EL (cell line): Measurements from ENCODE around the gene DHX15.

Source experiments
- DNase-seq: peaks from one replicate; pipeline ENCODE4 v3.0.0-alpha.2; 2016

The DHX15 gene

GRCh38 chr4:24584211-24584850, at the start of gene DHX15:
Gene DHX15, minus strand, starts transcription at chr4:24584554. Its CDS starts 161 bp downstream, at chr4:24584393.
- DNase-seq, result peak; percentile 97

GRCh38 chr4:24632011-24632410, 47.7 kb upstream of the DHX15 start:
- DNase-seq, result no peak

GRCh38 chr4:24630937-24631336, 46.6 kb upstream of the DHX15 start:
- DNase-seq, result no peak

DNA sequence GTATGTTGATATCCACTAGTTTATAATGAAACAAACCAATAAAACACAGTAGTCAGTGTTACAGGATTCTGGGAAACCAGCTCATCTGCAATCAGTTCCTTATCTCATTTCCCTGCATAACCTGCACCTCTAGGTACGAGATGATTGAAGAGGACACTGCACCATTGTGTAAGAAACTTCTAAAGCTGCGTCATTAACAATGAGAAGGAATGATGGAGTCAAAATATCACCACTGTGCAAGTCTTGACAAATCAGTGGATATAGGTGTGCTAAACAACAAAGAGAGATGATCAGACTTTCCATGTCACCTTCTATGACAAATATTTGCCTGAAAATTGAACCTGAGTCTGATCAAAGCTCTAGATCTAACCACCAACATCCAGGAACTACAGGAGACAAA, 40.7 kb upstream of the DHX15 start:
- no peak for DNase-seq

- no peak for DNase-seq
These were observed 40.0 kb upstream of the DHX15 start for GRCh38 chr4:24624381-24624780.

GRCh38 chr4:24622146-24622834, 37.9 kb upstream of the DHX15 start:
- no peak for DNase-seq

DNA sequence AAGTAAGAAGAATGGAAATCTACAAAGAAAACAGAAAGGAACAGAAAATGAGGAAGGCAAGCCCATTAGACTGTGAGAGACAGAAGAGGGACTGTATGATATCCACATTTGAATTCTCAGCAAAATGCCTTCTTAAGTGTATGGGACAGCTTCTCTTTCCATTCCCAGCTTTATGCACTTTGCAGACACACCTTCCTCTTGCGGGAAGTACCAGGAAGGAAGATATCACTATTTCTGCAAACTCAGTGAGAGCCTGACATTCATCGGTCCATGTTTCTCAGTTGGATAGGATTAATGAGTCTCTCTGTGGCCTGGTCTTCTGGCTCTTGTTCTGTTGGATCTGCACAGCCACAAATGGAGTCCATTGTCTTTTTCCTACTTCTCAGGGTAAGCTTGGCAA, 31.6 kb upstream of the DHX15 start:
- no peak for DNase-seq

GRCh38 chr4:24614881-24615280, 30.5 kb upstream of the DHX15 start:
- DNase-seq, result no peak

- no peak for DNase-seq
These were observed 29.1 kb upstream of the DHX15 start for GRCh38 chr4:24613502-24613901.

GRCh38 chr4:24611575-24611974, 27.2 kb upstream of the DHX15 start:
- DNase-seq, result no peak

GRCh38 chr4:24607334-24607733, 23.0 kb upstream of the DHX15 start:
- no peak for DNase-seq

GRCh38 chr4:24605216-24605615, 20.9 kb upstream of the DHX15 start:
- DNase-seq, result no peak

GRCh38 chr4:24604558-24605214, 20.3 kb upstream of the DHX15 start:
- DNase-seq, result no peak

- DNase-seq, result no peak
These were observed 19.0 kb upstream of the DHX15 start for GRCh38 chr4:24603343-24603742.

GRCh38 chr4:24601121-24601520, 16.8 kb upstream of the DHX15 start:
- no peak for DNase-seq

DNA sequence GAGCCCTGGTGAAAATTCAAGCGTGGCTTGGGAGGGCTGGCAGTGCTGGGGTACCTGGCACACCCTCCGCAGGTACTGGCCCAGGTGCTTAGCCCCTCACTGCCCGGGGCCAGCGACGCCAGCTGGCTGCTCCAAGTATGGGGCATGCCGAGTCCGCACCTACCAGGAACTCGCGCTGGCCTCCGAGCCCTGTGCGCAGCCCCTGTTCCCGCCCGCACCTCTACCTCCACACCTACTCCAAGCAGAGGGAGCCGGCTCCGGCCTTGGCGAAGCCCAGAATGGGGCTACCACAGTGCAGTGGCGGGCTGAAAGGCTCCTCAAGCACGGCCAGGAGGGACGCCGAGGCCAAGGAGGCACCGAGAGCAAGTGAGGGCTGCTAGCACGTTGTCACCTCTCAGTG, 14.9 kb upstream of the DHX15 start:
- no peak for DNase-seq

DNA sequence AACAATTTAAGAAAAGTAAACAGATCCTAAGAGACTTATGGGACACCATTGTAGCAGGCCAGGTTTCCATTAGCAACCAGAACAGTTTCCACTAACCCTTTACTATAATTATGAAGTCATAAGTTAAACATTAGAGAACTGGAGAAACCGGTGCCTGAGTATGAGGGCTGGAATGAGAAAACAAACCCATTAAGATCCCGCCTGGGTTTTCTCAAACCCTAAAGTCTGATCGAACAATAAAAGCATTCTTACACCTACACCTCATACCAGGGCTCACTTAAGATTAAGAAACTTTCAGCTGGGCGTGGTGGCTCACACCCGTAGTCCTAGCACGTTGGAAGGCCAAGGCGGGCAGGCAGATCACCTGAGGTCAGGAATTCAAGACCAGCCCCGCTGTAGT, 13.7 kb upstream of the DHX15 start:
- no peak for DNase-seq

GRCh38 chr4:24595659-24596058, 11.3 kb upstream of the DHX15 start:
- DNase-seq, result peak; percentile 23

- DNase-seq, result peak; percentile 83
These were observed 10.5 kb upstream of the DHX15 start for GRCh38 chr4:24594887-24595286.

- DNase-seq, result no peak
These were observed 5.1 kb upstream of the DHX15 start for GRCh38 chr4:24589448-24589847.

DNA sequence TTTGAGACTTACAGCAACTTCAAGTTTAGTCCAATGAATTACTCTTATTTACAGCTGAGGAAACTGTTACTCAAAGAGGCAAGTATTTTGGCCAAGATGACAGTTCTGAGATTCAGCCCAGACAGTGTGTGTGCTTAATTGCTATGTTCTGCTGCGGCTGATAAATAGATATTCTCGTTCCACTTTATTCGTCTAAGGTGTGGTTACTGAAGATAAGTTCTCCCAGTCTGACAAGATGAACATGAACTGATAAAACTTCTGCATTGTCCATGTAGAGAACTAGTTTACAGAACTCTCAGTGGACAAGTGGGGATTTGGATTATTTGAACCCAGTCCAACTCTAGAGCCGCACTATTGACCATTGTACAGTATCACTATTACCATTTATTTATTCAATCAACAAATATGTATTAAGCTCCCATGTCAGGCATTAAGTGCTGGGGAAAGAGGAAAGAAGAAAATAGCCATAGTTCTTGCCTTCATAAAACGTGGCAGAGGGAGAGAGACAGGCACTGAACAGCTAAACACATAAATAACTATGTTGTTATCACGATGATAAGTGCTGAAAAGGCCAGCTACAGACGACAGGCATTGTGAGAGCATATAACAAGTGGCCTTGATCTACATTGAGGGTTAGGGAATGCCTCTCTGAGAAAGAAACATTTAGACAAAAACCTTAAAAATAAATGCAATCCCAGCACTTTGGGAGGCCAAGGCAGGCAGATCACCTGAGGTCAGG, 4.0 kb upstream of the DHX15 start:
- DNase-seq, result no peak

- peak; percentile 68 for DNase-seq
These were observed 723 bp downstream of the DHX15 start for GRCh38 chr4:24583451-24584210.
